Endothelial cell of umbilical vein (primary cell): Measurements from ENCODE around the gene PGBD5. TPM values are rescaled to one million over a fixed set of nuclear protein-coding genes. Genes with fewer than 3 reads are reported as not detected.

ENCODE experiments used
- BruUV-seq: library from RNA; stranded (reverse); fragments of 400-500 nt; replicated peaks from 2 replicates; lab custom pipeline; 2021; lab: Mats Ljungman, UMichigan
- CTCF ChIA-PET: fragments of 300-600, 350-600 bp; sonication (Branson Sonifier 250); formaldehyde crosslinking; loops from one replicate; lab custom pipeline; 2021; ENCODE audit warnings: antibody characterized with exemption, inconsistent platforms; lab: Charles Lee
- POLR2A ChIA-PET: fragments of 300-600, 350-600 bp; sonication (Branson Sonifier 250); formaldehyde crosslinking; loops from one replicate; lab custom pipeline; 2021; ENCODE audit warnings: antibody characterized with exemption, inconsistent platforms; lab: Charles Lee
- DNase-seq: peaks from one replicate; pipeline ENCODE4 v3.0.0-alpha.2; 2011; ENCODE audit warnings: low read depth, low spot score
- FAIRE-seq: peaks from 2 replicates; lab custom pipeline; 2011; peaks lifted over from hg19 to GRCh38; lab: Jason Lieb, UNC
- H2AFZ ChIP-seq: 2 replicates; pipeline ENCODE4 v1.6.0; 2012; ENCODE audit warnings: low read depth, low read length, control low read depth, inconsistent platforms
- H3K27ac ChIP-seq: 2 replicates; pipeline ENCODE4 v1.5.1; 2011; ENCODE audit warnings: low read depth, mild to moderate bottlenecking, control low read depth, low read length, moderate library complexity; ENCODE audit not compliant: insufficient read depth
- H3K27me3 ChIP-seq, 2 experiments: 2 replicates each; pipeline versions ENCODE4 v1.6.0 to v1.6.1; 2011; ENCODE audit warnings: low read length in 2 of 2, mixed read lengths in 1 of 2; ENCODE audit not compliant: control insufficient read depth in 2 of 2, insufficient read depth in 2 of 2
- H3K36me3 ChIP-seq, 2 experiments: 2 replicates in 1 of 2; 3 replicates in 1 of 2; pipeline ENCODE4 v1.5.1; 2011; ENCODE audit warnings: low read length in 2 of 2, mild to moderate bottlenecking in 1 of 2, moderate library complexity in 1 of 2; ENCODE audit not compliant: control insufficient read depth in 2 of 2, insufficient read depth in 2 of 2; ENCODE audit errors: extremely low read depth in 1 of 2
- H3K4me1 ChIP-seq: 3 replicates; pipeline ENCODE4 v1.5.1; 2011; ENCODE audit warnings: mild to moderate bottlenecking, low read length; ENCODE audit not compliant: control insufficient read depth, insufficient read depth; ENCODE audit errors: extremely low read depth
- H3K4me2 ChIP-seq: 2 replicates; pipeline ENCODE4 v1.6.1; 2011; ENCODE audit warnings: low read length, control low read depth, mixed read lengths; ENCODE audit not compliant: insufficient read depth
- H3K4me3 ChIP-seq, 3 experiments: fragments of 200-600 bp in 1 of 3; sonication (generic), shearing (Covaris generic) in 1 of 3; replicated peaks in 1 of 3; 2 replicates each; pipeline ENCODE4 v1.5.1; 2011 to 2016; ENCODE audit warnings: control low read depth in 3 of 3, low read length in 3 of 3, mild to moderate bottlenecking in 2 of 3, inconsistent platforms in 1 of 3, low read depth in 1 of 3, moderate library complexity in 1 of 3; ENCODE audit not compliant: insufficient read depth in 1 of 3
- H3K79me2 ChIP-seq: 2 replicates; pipeline ENCODE4 v1.6.0; 2012; ENCODE audit warnings: low read length, inconsistent platforms; ENCODE audit not compliant: control insufficient read depth, insufficient read depth
- H3K9ac ChIP-seq: replicated peaks from 2 replicates; pipeline ENCODE3; 2011; ENCODE audit warnings: low read length, control low read depth; ENCODE audit not compliant: insufficient read depth; ENCODE audit errors: extremely low read depth
- H3K9me1 ChIP-seq: replicated peaks from 3 replicates; pipeline ENCODE4 v1.6.0; 2011; ENCODE audit warnings: mild to moderate bottlenecking, low read length; ENCODE audit not compliant: control insufficient read depth, insufficient read depth; ENCODE audit errors: extremely low read depth
- H3K9me3 ChIP-seq: replicated peaks from 2 replicates; pipeline ENCODE4 v1.5.1; 2012; ENCODE audit warnings: low read length, inconsistent platforms; ENCODE audit not compliant: control insufficient read depth, insufficient read depth
- H4K20me1 ChIP-seq: replicated peaks from 2 replicates; pipeline ENCODE3; 2011; ENCODE audit warnings: mild to moderate bottlenecking, low read length; ENCODE audit not compliant: control insufficient read depth, insufficient read depth; ENCODE audit errors: extremely low read depth
- CTCF ChIP-seq, 2 donors: IDR thresholded peaks; 1 replicate in 1 of 2; 2 replicates in 1 of 2; pipeline ENCODE4 v1.5.1; 2011; ENCODE audit warnings: low read length in 2 of 2, mild to moderate bottlenecking in 2 of 2, moderate library complexity in 2 of 2, control low read depth in 1 of 2, inconsistent platforms in 1 of 2, low read depth in 1 of 2; ENCODE audit not compliant: insufficient read depth in 1 of 2; ENCODE audit errors: extremely low read depth in 1 of 2
- EZH2 ChIP-seq: IDR thresholded peaks from 2 replicates; pipeline ENCODE4 v1.6.1; 2012; ENCODE audit warnings: borderline replicate concordance, low read depth, mild to moderate bottlenecking, moderate library complexity, low read length, inconsistent platforms; ENCODE audit not compliant: severe bottlenecking
- FOS ChIP-seq: IDR thresholded peaks from 2 replicates; pipeline ENCODE4 v1.6.1; 2011; ENCODE audit warnings: mild to moderate bottlenecking, low read length, moderate library complexity, borderline replicate concordance; ENCODE audit not compliant: insufficient read depth
- GATA2 ChIP-seq: IDR thresholded peaks from 2 replicates; pipeline ENCODE4 v1.7.0; 2011; ENCODE audit warnings: low read depth, mild to moderate bottlenecking, moderate library complexity, mixed read lengths, low read length; ENCODE audit not compliant: insufficient read length, insufficient read depth
- JUN ChIP-seq: IDR thresholded peaks from 2 replicates; pipeline ENCODE4 v1.6.1; 2011; ENCODE audit warnings: borderline replicate concordance, low read depth; ENCODE audit not compliant: insufficient read length, insufficient read depth
- MAX ChIP-seq: IDR thresholded peaks from 2 replicates; pipeline ENCODE4 v1.6.1; 2011; ENCODE audit not compliant: insufficient read depth, insufficient read length
- MYC ChIP-seq: IDR thresholded peaks from one replicate; pipeline ENCODE4 v1.6.1; 2011; ENCODE audit warnings: mild to moderate bottlenecking, low read depth, low read length
- POLR2A ChIP-seq: IDR thresholded peaks from 2 replicates; pipeline ENCODE4 v1.6.1; 2012; ENCODE audit warnings: low read depth, mild to moderate bottlenecking, control low read depth, low read length
- POLR2AphosphoS5 ChIP-seq: IDR thresholded peaks from 2 replicates; pipeline ENCODE4 v1.6.1; 2012; ENCODE audit warnings: low read depth, mild to moderate bottlenecking, control low read depth, low read length, moderate library complexity; ENCODE audit not compliant: insufficient read depth
- dilution Hi-C: fragments of 300-500 bp; cut with MboI; formaldehyde crosslinking; loops from one replicate; pipeline ENCODE4 v1.15.0; 2019; ENCODE audit warnings: low sequenced_read_pairs; ENCODE audit not compliant: extremely low pct_ligation_motif_present
- intact Hi-C: fragments of 100-400 bp; cut with micrococcal nuclease; formaldehyde crosslinking; loops from one replicate; pipeline ENCODE4 v1.10.0; 2022
- polyA plus RNA-seq, 4 experiments: library from polyadenylated mRNA; depleted of rRNA in 3 of 4; stranded (reverse) in 3 of 4; unstranded in 1 of 4; fragments of >200 nt; gene quantifications; 2 replicates each; pipeline versions ENCODE4 v1.2.1 to v1.2.3, GENCODE V29; 2011 to 2012; ENCODE audit warnings: missing spikeins in 1 of 4
- total RNA-seq: library from RNA; stranded (reverse); gene quantifications from 2 replicates; pipeline ENCODE4 v1.2.3, GENCODE V29; 2021

Gene PGBD5
- total and polyA plus RNA-seq, 2 donors (not counting 3 experiments of a cell fraction or from before 2014, with no cell fraction given) = 0.03 TPM; not detected in 1

GRCh38 chr1:230280054-230280795, 145.9 kb downstream of the PGBD5 start:
- H3K27me3 ChIP-seq = no peaks in the 10 kb centered on the region
- H3K9ac ChIP-seq = no peak overlapping the region
- dilution Hi-C loops (no loop called here), intact Hi-C loops (no loop called here)
- no peaks in the 10 kb centered on the region for H4K20me1 ChIP-seq
- no peak overlapping the region for H3K4me3 ChIP-seq
- no peaks in the 10 kb centered on the region for H3K9me3 ChIP-seq
- H3K36me3 ChIP-seq = peaks cover 0 to 5% of the 10 kb centered on the region in 2 experiments
- no peak for FAIRE-seq
- H3K9me1 ChIP-seq = no peaks in the 10 kb centered on the region
- BruUV-seq = TSS peak; percentile 24
- no peak overlapping the region for H2AFZ ChIP-seq
- TF ChIP-seq POLR2AphosphoS5 = no peak
- TF ChIP-seq MYC = no peak
- TF ChIP-seq FOS = no peak
- no peak for TF ChIP-seq CTCF (IDR thresholded peaks at IDR 0.05; ENCODE audit: extremely low read depth in 1 of 2, insufficient read depth in 1 of 2, low read depth in 1 of 2, low read length in 2 of 2)
- TF ChIP-seq EZH2 = no peak
- TF ChIP-seq GATA2 = no peak
- no peak for TF ChIP-seq POLR2A
- TF ChIP-seq JUN = no peak
- TF ChIP-seq MAX = no peak
- POLR2A ChIA-PET = no interaction called here
- H3K4me1 ChIP-seq = peaks cover 5% of the 10 kb centered on the region
- no peak overlapping the region for H3K27ac ChIP-seq
- CTCF ChIA-PET = no interaction called here
- DNase-seq = no peak
- no peak overlapping the region for H3K4me2 ChIP-seq
- H3K79me2 ChIP-seq = no peaks in the 10 kb centered on the region
